ENCODE results near the gene ASNSD1. TPM values are rescaled to one million over a fixed set of nuclear protein-coding genes. Genes with fewer than 3 reads are reported as not detected.

The ASNSD1 gene
- total and polyA plus RNA-seq, 2 of the 13 experiments (the other 11 are each of a cell fraction or from before 2014, with no cell fraction given) = 35.1 to 96.6 TPM

GRCh38 chr2:189661148-189661956, at the start of gene ASNSD1 (continued):
- TF ChIP-seq, protein P1, sequence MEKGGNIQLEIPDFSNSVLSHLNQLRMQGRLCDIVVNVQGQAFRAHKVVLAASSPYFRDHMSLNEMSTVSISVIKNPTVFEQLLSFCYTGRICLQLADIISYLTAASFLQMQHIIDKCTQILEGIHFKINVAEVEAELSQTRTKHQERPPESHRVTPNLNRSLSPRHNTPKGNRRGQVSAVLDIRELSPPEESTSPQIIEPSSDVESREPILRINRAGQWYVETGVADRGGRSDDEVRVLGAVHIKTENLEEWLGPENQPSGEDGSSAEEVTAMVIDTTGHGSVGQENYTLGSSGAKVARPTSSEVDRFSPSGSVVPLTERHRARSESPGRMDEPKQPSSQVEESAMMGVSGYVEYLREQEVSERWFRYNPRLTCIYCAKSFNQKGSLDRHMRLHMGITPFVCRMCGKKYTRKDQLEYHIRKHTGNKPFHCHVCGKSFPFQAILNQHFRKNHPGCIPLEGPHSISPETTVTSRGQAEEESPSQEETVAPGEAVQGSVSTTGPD (CRISPR knock-in tag; IDR thresholded peaks at IDR 0.05) = 0 out of 2 replicates have a peak, but pooled peaks have one; percentile 4
- TF ChIP-seq, protein P2, sequence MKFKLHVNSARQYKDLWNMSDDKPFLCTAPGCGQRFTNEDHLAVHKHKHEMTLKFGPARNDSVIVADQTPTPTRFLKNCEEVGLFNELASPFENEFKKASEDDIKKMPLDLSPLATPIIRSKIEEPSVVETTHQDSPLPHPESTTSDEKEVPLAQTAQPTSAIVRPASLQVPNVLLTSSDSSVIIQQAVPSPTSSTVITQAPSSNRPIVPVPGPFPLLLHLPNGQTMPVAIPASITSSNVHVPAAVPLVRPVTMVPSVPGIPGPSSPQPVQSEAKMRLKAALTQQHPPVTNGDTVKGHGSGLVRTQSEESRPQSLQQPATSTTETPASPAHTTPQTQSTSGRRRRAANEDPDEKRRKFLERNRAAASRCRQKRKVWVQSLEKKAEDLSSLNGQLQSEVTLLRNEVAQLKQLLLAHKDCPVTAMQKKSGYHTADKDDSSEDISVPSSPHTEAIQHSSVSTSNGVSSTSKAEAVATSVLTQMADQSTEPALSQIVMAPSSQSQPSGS (CRISPR knock-in tag; IDR thresholded peaks at IDR 0.05) = peak; percentile 62; the same call in 1 of the 2 replicates
- TF ChIP-seq RFXANK (CRISPR knock-in tag; IDR thresholded peaks at IDR 0.05) (peak; percentile 25; the same call in 1 of the 2 replicates), SMAD3 (CRISPR knock-in tag; IDR thresholded peaks at IDR 0.05) (peak; percentile 61), ZNF253 (CRISPR knock-in tag; IDR thresholded peaks at IDR 0.05; ENCODE audit: borderline replicate concordance) (0 out of 2 replicates have a peak, but pooled peaks have one; percentile 25), ELF3 (CRISPR knock-in tag; IDR thresholded peaks at IDR 0.05) (peak; percentile 52; the same call in 1 of the 2 replicates), ZNF850 (CRISPR knock-in tag; conservative IDR thresholded peaks at IDR 0.05) (no peak), ZNF331 (CRISPR knock-in tag; IDR thresholded peaks at IDR 0.05) (peak; percentile 60), KLF12 (CRISPR knock-in tag; IDR thresholded peaks at IDR 0.05; ENCODE audit: borderline replicate concordance) (no peak), ZNF10 (CRISPR knock-in tag; IDR thresholded peaks at IDR 0.05; ENCODE audit: borderline replicate concordance, low read depth) (no peak), ONECUT2 (CRISPR knock-in tag; IDR thresholded peaks at IDR 0.05) (peak; percentile 36; the same call in 1 of the 2 replicates), ADNP (CRISPR knock-in tag; IDR thresholded peaks at IDR 0.05) (no peak), THAP8 (CRISPR knock-in tag; IDR thresholded peaks at IDR 0.05; ENCODE audit: borderline replicate concordance) (peak; percentile 63; the same call in 1 of the 2 replicates), SIN3A (IDR thresholded peaks at IDR 0.05; ENCODE audit: borderline replicate concordance, low read depth, low read length) (peak; percentile 41; the same call in 1 of the 2 replicates), SALL1 (CRISPR knock-in tag; IDR thresholded peaks at IDR 0.05) (peak; percentile 93), ELF4 (CRISPR knock-in tag; IDR thresholded peaks at IDR 0.05; ENCODE audit: borderline replicate concordance) (0 out of 2 replicates have a peak, but pooled peaks have one; percentile 76), ZNF354B (CRISPR knock-in tag; IDR thresholded peaks at IDR 0.05) (0 out of 2 replicates have a peak, but pooled peaks have one; percentile 77), KAT7 (CRISPR knock-in tag; IDR thresholded peaks at IDR 0.05; ENCODE audit: borderline replicate concordance) (peak; percentile 94), ISL2 (CRISPR knock-in tag; IDR thresholded peaks at IDR 0.05) (peak; percentile 59), RFX3 (CRISPR knock-in tag; IDR thresholded peaks at IDR 0.05) (no peak)
- TF ChIP-seq, protein P3, sequence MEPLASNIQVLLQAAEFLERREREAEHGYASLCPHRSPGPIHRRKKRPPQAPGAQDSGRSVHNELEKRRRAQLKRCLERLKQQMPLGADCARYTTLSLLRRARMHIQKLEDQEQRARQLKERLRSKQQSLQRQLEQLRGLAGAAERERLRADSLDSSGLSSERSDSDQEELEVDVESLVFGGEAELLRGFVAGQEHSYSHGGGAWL (CRISPR knock-in tag; IDR thresholded peaks at IDR 0.05) = peak; percentile 91
- TF ChIP-seq, protein P4, sequence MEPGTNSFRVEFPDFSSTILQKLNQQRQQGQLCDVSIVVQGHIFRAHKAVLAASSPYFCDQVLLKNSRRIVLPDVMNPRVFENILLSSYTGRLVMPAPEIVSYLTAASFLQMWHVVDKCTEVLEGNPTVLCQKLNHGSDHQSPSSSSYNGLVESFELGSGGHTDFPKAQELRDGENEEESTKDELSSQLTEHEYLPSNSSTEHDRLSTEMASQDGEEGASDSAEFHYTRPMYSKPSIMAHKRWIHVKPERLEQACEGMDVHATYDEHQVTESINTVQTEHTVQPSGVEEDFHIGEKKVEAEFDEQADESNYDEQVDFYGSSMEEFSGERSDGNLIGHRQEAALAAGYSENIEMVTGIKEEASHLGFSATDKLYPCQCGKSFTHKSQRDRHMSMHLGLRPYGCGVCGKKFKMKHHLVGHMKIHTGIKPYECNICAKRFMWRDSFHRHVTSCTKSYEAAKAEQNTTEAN (CRISPR knock-in tag; conservative IDR thresholded peaks at IDR 0.05) = peak; percentile 61; the same call in 1 of the 2 replicates
- TF ChIP-seq, protein P5, sequence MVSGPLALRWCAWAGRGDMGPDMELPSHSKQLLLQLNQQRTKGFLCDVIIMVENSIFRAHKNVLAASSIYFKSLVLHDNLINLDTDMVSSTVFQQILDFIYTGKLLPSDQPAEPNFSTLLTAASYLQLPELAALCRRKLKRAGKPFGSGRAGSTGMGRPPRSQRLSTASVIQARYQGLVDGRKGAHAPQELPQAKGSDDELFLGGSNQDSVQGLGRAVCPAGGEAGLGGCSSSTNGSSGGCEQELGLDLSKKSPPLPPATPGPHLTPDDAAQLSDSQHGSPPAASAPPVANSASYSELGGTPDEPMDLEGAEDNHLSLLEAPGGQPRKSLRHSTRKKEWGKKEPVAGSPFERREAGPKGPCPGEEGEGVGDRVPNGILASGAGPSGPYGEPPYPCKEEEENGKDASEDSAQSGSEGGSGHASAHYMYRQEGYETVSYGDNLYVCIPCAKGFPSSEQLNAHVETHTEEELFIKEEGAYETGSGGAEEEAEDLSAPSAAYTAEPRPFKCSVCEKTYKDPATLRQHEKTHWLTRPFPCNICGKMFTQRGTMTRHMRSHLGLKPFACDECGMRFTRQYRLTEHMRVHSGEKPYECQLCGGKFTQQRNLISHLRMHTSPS (CRISPR knock-in tag; IDR thresholded peaks at IDR 0.05; ENCODE audit: low read depth) = peak; percentile 50; the same call in 1 of the 2 replicates

Measured in HepG2 (cell line).